NCI-H524 (cell line): Measurements from ENCODE around the gene SDHAF1.
"Not testable (repeated sequence)": the region's sequence is repeated elsewhere in the genome, so short reads cannot be mapped to it uniquely, and the experiment has no call there.

Source experiments
- DNase-seq, 2 experiments: peaks; one replicate each; lab custom pipeline; 2025; lab: John Stamatoyannopoulos, UW

SDHAF1 gene

GRCh38 chr19:36019061-36019670, 24.2 kb downstream of the SDHAF1 start:
- no peak for DNase-seq

- no peak for DNase-seq
Measured at GRCh38 chr19:36023432-36023831, 28.4 kb downstream of the SDHAF1 start.

DNA sequence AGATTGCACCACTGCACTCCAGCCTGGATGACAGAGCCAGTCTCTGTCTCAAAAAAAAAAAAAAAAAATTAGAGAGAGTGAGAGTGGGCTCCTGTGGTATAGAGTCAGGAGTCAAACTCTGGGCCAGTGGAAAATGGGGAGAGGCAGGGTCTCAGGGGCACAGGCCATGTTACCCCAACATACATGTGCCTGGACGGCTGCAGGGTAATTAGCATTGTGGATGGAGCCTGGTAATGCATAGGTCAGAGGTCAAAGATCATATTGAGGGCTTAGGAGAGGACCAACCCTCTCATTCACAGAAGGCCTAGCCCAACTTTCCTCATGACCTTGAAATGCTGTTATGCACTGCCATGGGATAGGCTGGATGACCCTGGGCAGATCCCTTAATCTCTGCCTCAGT, 30.6 kb downstream of the SDHAF1 start:
- DNase-seq, result no peak

GRCh38 chr19:36026091-36026876, 31.3 kb downstream of the SDHAF1 start:
- DNase-seq, result no peak

DNA sequence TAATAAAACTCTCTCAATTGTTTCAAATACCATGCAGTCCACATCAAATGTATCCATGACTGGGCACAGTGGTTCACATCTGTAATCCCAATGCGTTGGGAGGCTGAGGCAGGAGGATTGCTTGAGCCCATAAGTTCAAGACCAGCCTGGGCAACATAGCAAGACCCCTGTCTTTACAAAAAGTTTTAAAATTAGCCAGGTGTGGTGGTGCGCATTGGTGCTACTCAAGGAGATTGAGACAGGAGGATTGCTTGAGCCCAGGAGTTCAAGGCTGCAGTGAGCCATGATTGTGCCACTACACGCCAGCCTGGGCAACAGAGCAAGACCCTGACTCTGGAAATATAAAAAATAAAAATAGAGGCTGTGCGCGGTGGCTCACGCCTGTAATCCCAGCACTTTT, 32.7 kb downstream of the SDHAF1 start:
- no peak for DNase-seq

DNA sequence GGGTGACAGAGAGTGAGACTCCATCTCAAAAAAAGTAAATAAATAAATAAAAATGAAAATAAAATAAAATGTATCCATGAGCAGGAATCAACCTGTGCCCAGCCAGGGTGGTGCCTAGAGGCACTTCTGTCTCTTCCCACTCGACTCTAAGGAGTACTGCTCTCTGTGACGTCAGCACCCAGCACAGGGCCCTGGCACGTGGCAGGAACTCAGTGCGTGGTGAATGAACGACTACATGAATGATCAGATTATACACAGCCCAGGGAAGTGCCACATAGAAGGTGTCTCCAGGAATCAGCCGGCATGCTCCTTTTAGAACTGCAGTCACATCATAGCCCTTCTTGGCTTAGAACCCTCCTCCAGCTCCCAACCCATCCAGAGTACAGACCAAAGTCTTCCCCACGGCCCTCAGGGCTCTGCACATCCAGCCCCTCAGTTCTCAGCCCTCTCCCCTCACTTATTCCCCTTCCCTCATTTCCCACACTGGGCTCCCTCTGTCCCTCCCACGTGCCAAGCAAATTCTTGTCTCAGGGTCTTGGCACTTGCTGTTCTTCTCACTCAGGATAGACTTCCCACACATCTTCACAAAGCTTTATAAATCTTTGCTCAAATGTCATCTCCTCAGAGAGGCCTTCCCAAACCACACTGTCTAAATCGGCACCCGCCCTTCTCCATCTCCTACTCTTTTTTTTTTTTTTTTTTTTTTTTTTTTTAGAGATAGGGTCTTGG, 33.5 kb downstream of the SDHAF1 start:
- DNase-seq, result no peak

- DNase-seq, result peak in 1 of 2 experiments; percentile 38
Measured at GRCh38 chr19:36030264-36031148, 35.5 kb downstream of the SDHAF1 start.

- no peak for DNase-seq
Measured at GRCh38 chr19:36031308-36031707, 36.3 kb downstream of the SDHAF1 start.

GRCh38 chr19:36032251-36033104, 37.5 kb downstream of the SDHAF1 start, which contains the start of gene CLIP3:
CLIP3 (minus strand) TSS chr19:36032873; CDS start chr19:36032357, 516 bp downstream.
- DNase-seq, result peak; percentile 11 to 55

GRCh38 chr19:36040495-36040894, 45.5 kb downstream of the SDHAF1 start:
- DNase-seq, result no peak

- not testable (repeated sequence) for DNase-seq
Measured at GRCh38 chr19:36041092-36041491, 46.1 kb downstream of the SDHAF1 start.

DNA sequence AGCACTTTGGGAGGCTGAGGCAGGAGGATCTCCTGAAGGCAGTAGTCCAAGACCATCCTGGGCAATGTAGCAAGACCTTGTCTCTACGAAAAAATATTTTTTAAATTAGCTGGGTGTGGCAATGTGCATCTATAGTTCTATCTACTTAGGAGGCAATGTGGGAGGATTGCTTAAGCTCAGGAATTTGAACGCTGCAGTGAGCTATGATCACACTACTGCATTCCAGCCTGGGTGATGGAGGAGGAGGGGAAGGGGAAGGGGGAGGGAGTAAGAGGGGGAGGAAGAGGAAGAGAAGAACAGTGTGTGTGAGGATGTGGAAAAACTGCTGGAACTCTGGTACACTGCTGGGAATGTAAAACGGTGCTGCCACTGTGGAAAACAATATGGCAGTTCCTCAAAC, 46.8 kb downstream of the SDHAF1 start:
- no peak for DNase-seq

DNA sequence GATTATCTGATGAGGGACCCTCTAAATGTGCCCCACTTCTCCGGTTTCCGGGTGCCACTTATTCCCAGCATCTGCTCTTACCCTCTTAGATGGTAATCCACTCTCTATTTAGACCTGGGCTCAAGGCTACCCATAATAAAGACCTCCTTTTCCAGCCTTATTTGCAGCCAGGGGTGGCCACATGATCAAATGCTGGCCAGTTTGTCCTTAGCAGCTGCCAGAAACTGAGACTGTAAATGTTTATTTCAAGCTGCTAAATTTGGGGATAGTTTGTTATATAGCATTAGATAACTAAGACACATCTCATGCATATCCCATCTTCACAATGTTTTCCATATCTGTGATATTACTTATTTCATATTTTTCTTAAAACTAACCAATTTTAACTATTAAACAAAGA, 49.0 kb downstream of the SDHAF1 start:
- no peak for DNase-seq
